GM18498 (cell line): ENCODE data around the gene ALDH5A1.
"Not testable (repeated sequence)": the region's sequence is repeated elsewhere in the genome, so short reads cannot be mapped to it uniquely, and the experiment has no call there.

Source experiments
- ATAC-seq: cut with Tn5 transposase; IDR thresholded peaks from one replicate; pipeline ENCODE4 v1.9.1; 2021; ENCODE audit warnings: mild to moderate bottlenecking, moderate library complexity; ENCODE audit not compliant: unreplicated experiment

The ALDH5A1 gene

DNA sequence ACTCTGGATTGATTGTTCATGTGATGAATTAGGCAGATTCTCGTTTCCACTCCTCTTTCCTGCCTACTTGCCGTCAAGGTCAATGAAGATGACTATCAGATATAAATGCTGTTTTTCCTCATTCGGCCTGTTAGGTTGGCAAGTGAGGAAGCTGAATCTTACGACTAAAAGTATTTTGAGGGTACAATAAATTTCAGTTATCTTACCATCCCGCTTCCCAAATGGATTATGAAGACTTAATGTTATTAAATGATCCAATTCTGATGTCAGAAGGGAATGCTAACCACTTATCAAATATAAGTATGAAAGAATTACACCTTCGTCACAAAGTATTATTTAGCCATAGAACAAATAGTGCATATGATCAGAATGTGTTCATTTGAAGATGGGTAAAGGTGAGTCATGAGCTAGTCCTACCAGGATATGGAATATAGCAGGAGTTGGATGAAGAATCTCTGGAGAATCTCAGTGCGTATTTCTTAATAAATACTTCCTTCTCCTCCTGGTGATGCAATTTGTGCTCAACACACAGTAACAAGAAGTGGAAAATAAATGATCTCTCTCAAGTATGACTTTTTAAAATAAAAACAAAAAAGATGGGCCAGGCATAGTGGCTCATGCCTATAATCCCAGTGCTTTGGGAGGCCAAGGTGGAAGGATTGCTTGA, 10.0 kb upstream of the ALDH5A1 start:
- ATAC-seq, result no peak

DNA sequence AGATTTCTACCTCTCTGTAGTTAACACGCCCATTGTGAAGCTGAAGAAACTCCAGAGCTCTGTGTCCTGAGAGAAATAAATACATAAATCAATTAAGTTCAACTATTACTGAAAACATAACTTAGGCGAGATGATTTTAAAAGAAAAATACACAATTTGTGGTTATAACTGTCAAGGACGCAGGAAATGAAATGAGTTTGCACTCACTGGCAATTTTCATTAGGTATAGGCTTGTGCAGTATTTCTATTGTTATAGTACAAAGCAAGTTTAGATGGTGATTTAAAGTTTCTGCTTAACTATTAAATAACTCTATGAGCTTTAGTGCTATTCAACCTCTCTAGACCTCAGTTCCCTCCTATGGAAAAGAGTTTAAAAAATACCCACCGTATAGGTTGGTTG, 8.7 kb upstream of the ALDH5A1 start:
- no peak for ATAC-seq

DNA sequence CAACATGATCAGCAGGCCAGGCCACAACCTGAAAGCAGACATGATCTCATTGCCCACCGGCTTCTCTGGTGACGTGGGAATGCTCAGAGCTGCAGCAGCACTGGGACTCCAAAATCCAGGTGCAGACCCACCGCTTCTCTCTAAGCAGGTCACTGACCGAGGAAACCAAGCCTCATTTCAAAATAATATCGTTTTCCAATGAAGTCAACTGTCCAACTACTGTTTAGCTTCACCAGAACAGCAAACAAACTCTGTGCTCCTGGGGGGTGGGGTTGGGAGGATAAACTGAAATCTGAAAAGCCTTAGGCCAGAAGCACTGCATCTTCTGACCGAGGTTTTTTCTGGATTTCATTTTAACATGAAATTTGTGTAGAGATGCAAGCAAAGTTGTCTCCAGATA, 5.3 kb upstream of the ALDH5A1 start, which contains the start of gene GPLD1:
Gene GPLD1 (minus strand): TSS at position 109 of the 400 bp plus-strand sequence. CDS start 67 bp downstream, at position 42.
- ATAC-seq, result no peak

GRCh38 chr6:24489881-24490280, 4.9 kb upstream of the ALDH5A1 start:
- no peak for ATAC-seq

GRCh38 chr6:24490948-24491347, 3.8 kb upstream of the ALDH5A1 start:
- no peak for ATAC-seq

GRCh38 chr6:24492475-24492874, 2.3 kb upstream of the ALDH5A1 start:
- ATAC-seq, result no peak

GRCh38 chr6:24493945-24494820, 586 bp upstream of the ALDH5A1 start:
- ATAC-seq, result peak; percentile 0

GRCh38 chr6:24497254-24497970, 2.6 kb downstream of the ALDH5A1 start:
- ATAC-seq, result no peak

- ATAC-seq, result no peak
These were observed 5.9 kb downstream of the ALDH5A1 start for GRCh38 chr6:24500683-24501082.

GRCh38 chr6:24501374-24501773, 6.6 kb downstream of the ALDH5A1 start:
- no peak for ATAC-seq

DNA sequence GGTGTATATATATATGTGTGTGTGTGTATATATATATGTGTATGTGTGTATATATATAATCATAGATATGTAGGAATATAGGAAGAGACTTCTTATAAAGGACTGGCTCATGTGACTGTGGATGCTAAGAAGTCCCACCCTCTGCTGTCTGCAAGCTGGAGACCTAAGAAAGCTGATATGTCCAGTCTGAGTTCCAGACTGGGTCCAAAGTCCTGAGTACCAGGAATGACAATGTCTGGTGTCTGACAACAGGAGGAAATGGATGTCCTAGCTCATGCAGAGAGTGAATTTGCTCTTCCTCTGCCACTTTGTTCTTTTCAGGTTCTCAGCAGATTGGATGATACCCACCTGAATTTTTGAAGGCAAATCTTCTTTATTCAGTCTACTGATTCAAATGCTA, 7.1 kb downstream of the ALDH5A1 start:
- ATAC-seq, result no peak

DNA sequence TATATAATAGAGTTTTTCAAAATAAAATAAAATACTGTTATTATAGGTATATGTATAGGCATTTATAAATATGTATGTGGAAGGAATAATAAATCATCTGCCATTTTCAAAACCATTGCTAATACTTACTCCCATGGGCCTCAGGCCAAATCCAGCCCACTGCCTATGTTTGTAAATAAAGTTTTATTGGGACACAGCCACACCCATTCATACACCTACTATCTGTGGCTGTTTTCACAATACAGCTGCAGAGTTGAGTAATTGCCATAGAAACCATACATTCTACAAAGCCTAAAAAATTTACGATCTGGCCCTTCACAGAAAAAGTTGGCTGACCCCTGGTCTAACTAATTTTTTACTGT, 9.5 kb downstream of the ALDH5A1 start:
- ATAC-seq, result no peak

- no peak for ATAC-seq
These were observed 10.1 kb downstream of the ALDH5A1 start for GRCh38 chr6:24504649-24505586.

- ATAC-seq, result no peak
These were observed 12.2 kb downstream of the ALDH5A1 start for GRCh38 chr6:24506814-24507520.

DNA sequence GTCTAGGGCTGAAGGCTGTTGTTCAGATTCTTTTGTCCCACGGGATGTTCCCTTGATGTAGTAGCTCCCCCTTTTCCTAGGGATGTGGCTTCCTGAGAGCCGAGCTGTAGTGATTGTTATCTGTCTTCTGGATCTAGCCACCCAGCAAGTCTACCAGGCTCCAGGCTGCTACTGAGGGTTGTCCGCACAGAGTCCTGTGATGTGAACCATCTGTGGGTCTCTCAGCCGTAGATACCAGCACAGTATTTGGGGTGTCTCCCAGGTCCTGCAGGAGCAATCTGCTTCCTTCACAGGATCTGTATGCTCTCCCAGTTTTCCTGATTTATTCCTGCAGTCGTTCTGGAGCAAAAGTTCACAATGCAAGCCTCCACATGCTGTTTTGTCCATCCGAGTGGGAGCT, 17.2 kb downstream of the ALDH5A1 start:
- ATAC-seq, result not testable (repeated sequence)

DNA sequence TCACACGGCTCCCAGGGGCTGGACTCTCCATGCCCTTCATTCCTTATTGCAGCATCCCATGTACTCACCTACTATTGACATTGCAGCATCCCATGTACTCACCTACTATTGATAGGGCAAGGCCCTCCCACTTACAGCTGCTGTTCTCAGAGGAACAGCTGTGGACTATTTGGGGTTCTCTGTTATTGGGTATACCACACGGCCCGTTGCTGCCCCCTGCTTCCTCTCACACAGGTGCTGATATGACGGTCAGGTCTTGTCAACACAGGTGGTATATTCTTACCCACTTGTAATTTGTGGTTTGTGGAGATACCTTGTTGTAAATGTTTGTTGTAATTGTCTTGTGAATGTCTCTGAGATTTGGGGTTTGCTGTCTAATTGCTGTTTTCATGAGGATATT, 18.8 kb downstream of the ALDH5A1 start:
- ATAC-seq, result peak; percentile 53

- ATAC-seq, result peak; percentile 78
These were observed 23.1 kb downstream of the ALDH5A1 start for GRCh38 chr6:24517659-24518543.

DNA sequence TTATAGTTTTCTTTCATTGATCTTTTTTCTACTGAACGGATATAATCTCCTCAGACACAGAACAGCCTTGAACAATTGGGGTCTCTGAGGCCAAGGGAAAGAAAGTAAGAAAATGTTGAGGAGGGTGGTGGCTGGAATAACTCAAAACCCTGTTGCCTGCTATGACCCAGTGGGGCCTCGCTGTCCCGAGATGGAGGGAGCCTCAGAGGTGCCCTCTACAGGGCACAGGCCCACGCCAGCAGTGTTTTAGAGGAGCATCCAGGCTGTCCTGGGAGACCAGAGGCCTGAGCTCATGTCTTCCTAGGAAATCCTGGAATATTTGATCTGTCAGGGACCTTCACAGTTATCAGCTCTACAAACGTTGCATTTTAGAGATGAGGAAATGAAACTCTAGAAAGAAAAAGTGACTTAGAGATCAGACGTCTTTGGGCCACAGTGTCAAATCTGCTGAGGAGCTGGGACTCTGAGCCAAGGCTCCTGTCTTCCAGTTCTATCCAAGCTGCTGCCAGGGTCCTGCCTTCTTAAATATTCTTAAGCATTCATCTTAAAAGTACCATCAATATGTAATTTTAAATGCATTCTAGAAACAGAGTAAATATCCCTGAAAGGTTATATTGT, 26.3 kb downstream of the ALDH5A1 start:
- ATAC-seq, result peak; percentile 59
